Esophagus squamous epithelium (tissue), 5 donors: Measurements from ENCODE around the gene TMEM163. TPM values are rescaled to one million over a fixed set of nuclear protein-coding genes. Genes with fewer than 3 reads are reported as not detected.

Experiments used
- DNase-seq: peaks from one replicate; lab custom pipeline; 2025; lab: John Stamatoyannopoulos, UW
- H3K27ac ChIP-seq, 4 donors: fragments of 200-600 bp; sonication (generic); one replicate each; pipeline ENCODE4 v1.5.1; 2016 to 2019; ENCODE audit warnings: mild to moderate bottlenecking in 1 of 4
- H3K27me3 ChIP-seq, 4 donors: fragments of 200-600 bp; sonication (generic); 1 replicate in 3 of 4; 2 replicates in 1 of 4; pipeline versions ENCODE4 v1.5.1 to v1.6.0; 2017 to 2021; ENCODE audit warnings: antibody characterized with exemption in 1 of 4
- H3K36me3 ChIP-seq, 3 donors: fragments of 200-600 bp; sonication (generic); one replicate each; pipeline ENCODE4 v1.5.1; 2016 to 2019
- H3K4me1 ChIP-seq, 3 donors: fragments of 200-600 bp; sonication (generic); one replicate each; pipeline ENCODE4 v1.5.1; 2017 to 2019
- H3K4me3 ChIP-seq, 4 donors: fragments of 200-600 bp; sonication (generic); 1 replicate in 3 of 4; 2 replicates in 1 of 4; pipeline ENCODE4 v1.5.1; 2016 to 2019; ENCODE audit warnings: mild to moderate bottlenecking in 2 of 4, moderate library complexity in 1 of 4
- H3K9me3 ChIP-seq, 3 donors: fragments of 200-600 bp; sonication (generic); one replicate each; pipeline ENCODE4 v1.5.1; 2016 to 2019
- CTCF ChIP-seq, 6 experiments: fragments of 450-650 bp in 4 of 6; fragments of 200-600 bp in 2 of 6; sonication (generic) in 2 of 6; IDR thresholded peaks; one replicate each; pipeline ENCODE4 v1.5.1; 2016 to 2019; ENCODE audit warnings: antibody characterized with exemption in 6 of 6, mild to moderate bottlenecking in 4 of 6, moderate library complexity in 4 of 6
- POLR2A ChIP-seq, 4 donors: fragments of 450-650 bp; IDR thresholded peaks; one replicate each; pipeline ENCODE4 v1.6.1; 2017; ENCODE audit warnings: antibody characterized with exemption in 4 of 4, mild to moderate bottlenecking in 4 of 4, moderate library complexity in 3 of 4
- WGBS, 2 donors: methylation state at CpG; one replicate each; pipeline ENCODE4 v1.1.5; 2018; 5-methylcytosine and 5-hydroxymethylcytosine counted together
- intact Hi-C: fragments of 100-400 bp; cut with DNase I; formaldehyde crosslinking; loops from one replicate; pipeline ENCODE4 v1.15.0; 2022
- total RNA-seq, 4 donors: library from RNA; depleted of rRNA; stranded (reverse); fragments of >200 nt; gene quantifications; one replicate each; pipeline ENCODE4 v1.1.0, GENCODE V29; 2016
- donor health status: DM: yes; HTN: yes; CAD: no.

The TMEM163 gene
- total RNA-seq, 4 donors from 2014 or later, result 0.09 to 0.19 (median 0.12) TPM; not detected in 1

- TF ChIP-seq POLR2A (IDR thresholded peaks at IDR 0.05) (no peak), CTCF (IDR thresholded peaks at IDR 0.05) (no peak)
Observed at GRCh38 chr2:134465228-134466105, 253.3 kb downstream of the TMEM163 start.

DNA sequence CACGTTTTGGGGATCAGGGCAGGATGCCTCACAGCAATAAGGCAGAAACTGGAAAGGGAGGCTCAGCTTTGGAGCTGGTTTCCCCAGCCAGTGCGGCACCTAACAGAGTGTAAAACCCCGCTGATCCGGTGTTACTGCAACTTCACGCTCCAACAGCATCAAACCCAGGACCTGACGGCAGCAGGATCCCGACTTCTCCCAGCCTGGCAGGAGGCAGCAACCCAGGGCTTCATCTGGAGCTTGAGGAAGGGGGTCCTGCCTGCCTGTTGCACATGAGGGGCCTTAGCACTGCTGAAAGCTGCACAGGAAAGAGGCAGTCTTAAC, 255.1 kb downstream of the TMEM163 start:
- Histone ChIP-seq H3K9me3 (no peaks in the 10 kb centered on the region), H3K27ac (no peak overlapping the region), H3K4me1 (no peaks in the 10 kb centered on the region), H3K36me3 (no peaks in the 10 kb centered on the region), H3K27me3 (no peaks in the 10 kb centered on the region), H3K4me3 (no peak overlapping the region)
- WGBS, 2 donors, result 40 to 81% methylated on average over 1 to 4 of the region's 7 CpGs
- intact Hi-C loops, result no loop called here
- TF ChIP-seq POLR2A (IDR thresholded peaks at IDR 0.05) (no peak), CTCF (IDR thresholded peaks at IDR 0.05) (no peak)
- no peak for DNase-seq

More at GRCh38 chr2:134465228-134466105, 253.3 kb downstream of the TMEM163 start:
- Histone ChIP-seq H3K36me3 (no peaks in the 10 kb centered on the region), H3K27me3 (no peaks in the 10 kb centered on the region), H3K9me3 (no peaks in the 10 kb centered on the region), H3K4me1 (no peaks in the 10 kb centered on the region), H3K27ac (no peak overlapping the region), H3K4me3 (no peak overlapping the region)
- WGBS, 2 donors, result 64 to 79% methylated on average over 6 of the region's 6 CpGs
- intact Hi-C loops, result no loop called here
- no peak for DNase-seq

GRCh38 chr2:134462791-134463698, 255.8 kb downstream of the TMEM163 start:
- Histone ChIP-seq H3K27ac (no peak overlapping the region), H3K4me3 (no peak overlapping the region), H3K27me3 (no peaks in the 10 kb centered on the region), H3K36me3 (no peaks in the 10 kb centered on the region), H3K9me3 (no peaks in the 10 kb centered on the region), H3K4me1 (no peaks in the 10 kb centered on the region)
- no peak for DNase-seq
- WGBS, 2 donors, result 84 to 95% methylated on average over 4 to 7 of the region's 11 CpGs
- TF ChIP-seq CTCF (IDR thresholded peaks at IDR 0.05) (no peak), POLR2A (IDR thresholded peaks at IDR 0.05) (no peak)
- intact Hi-C loops, result no loop called here

GRCh38 chr2:134462275-134462674, 256.5 kb downstream of the TMEM163 start:
- H3K36me3 ChIP-seq, result no peaks in the 10 kb centered on the region
- H3K9me3 ChIP-seq, result no peaks in the 10 kb centered on the region
- no peaks in the 10 kb centered on the region for H3K27me3 ChIP-seq
- H3K4me1 ChIP-seq, result no peaks in the 10 kb centered on the region
- H3K27ac ChIP-seq, result no peak overlapping the region
- 85 to 91% methylated on average over 6 of the region's 6 CpGs for WGBS, 2 donors
- no peak overlapping the region for H3K4me3 ChIP-seq
- TF ChIP-seq POLR2A (IDR thresholded peaks at IDR 0.05), result no peak
- TF ChIP-seq CTCF (IDR thresholded peaks at IDR 0.05), result no peak
- intact Hi-C loops, result no loop called here
- DNase-seq, result no peak

GRCh38 chr2:134461511-134461910, 257.3 kb downstream of the TMEM163 start:
- DNase-seq, result no peak
- intact Hi-C loops, result no loop called here
- Histone ChIP-seq H3K27ac (no peak overlapping the region), H3K9me3 (no peaks in the 10 kb centered on the region), H3K27me3 (no peaks in the 10 kb centered on the region), H3K36me3 (no peaks in the 10 kb centered on the region), H3K4me3 (no peak overlapping the region), H3K4me1 (no peaks in the 10 kb centered on the region)
- 57% methylated on average over 4 of the region's 6 CpGs; no CpG with 5 or more reads in 1 of the 2 donors for WGBS, 2 donors
- no peak for TF ChIP-seq CTCF (IDR thresholded peaks at IDR 0.05)
